ENCODE data around the gene PELI3.
"Not testable (repeated sequence)": the region's sequence is repeated elsewhere in the genome, so short reads cannot be mapped to it uniquely, and the experiment has no call there.

Gene PELI3
- total RNA-seq: 7.8 to 20.7 reads per million in 2 experiments

- DNase-seq (ENCODE audit: low read depth): peak; percentile 95
Measured at GRCh38 chr11:66466225-66467033, at the start of gene PELI3. Gene PELI3, plus strand, starts transcription at chr11:66466905. Its CDS starts 1,224 bp downstream, at chr11:66468129.

- no peak for DNase-seq (ENCODE audit: low read depth)
Measured at GRCh38 chr11:66417000-66417399, 49.7 kb upstream of the PELI3 start.

- peak; percentile 31 for DNase-seq (ENCODE audit: low read depth)
Measured at GRCh38 chr11:66418168-66418985, 48.3 kb upstream of the PELI3 start.

GRCh38 chr11:66418986-66419308 is 47.8 kb upstream of the PELI3 start:
- DNase-seq (ENCODE audit: low read depth): no peak

GRCh38 chr11:66419825-66420224 is 46.9 kb upstream of the PELI3 start:
- no peak for DNase-seq (ENCODE audit: low read depth)

GRCh38 chr11:66420671-66421476 is 45.8 kb upstream of the PELI3 start, which contains the start of gene NPAS4:
Gene NPAS4, plus strand, starts transcription at chr11:66421035. Its CDS starts 145 bp downstream, at chr11:66421180.
- DNase-seq (ENCODE audit: low read depth): no peak

- peak; percentile 82 for DNase-seq (ENCODE audit: low read depth)
Measured at GRCh38 chr11:66421492-66422205, 45.1 kb upstream of the PELI3 start.

GRCh38 chr11:66426314-66426713 is 40.4 kb upstream of the PELI3 start:
- no peak for DNase-seq (ENCODE audit: low read depth)

GRCh38 chr11:66428933-66429332 is 37.8 kb upstream of the PELI3 start:
- DNase-seq (ENCODE audit: low read depth): no peak

GRCh38 chr11:66429983-66430602 is 36.6 kb upstream of the PELI3 start:
- DNase-seq (ENCODE audit: low read depth): peak; percentile 60

GRCh38 chr11:66431287-66431686 is 35.4 kb upstream of the PELI3 start:
- not testable (repeated sequence) for DNase-seq (ENCODE audit: low read depth)

- DNase-seq (ENCODE audit: low read depth): not testable (repeated sequence)
Measured at GRCh38 chr11:66431871-66432329, 34.8 kb upstream of the PELI3 start.

- DNase-seq (ENCODE audit: low read depth): no peak
Measured at GRCh38 chr11:66432597-66432996, 34.1 kb upstream of the PELI3 start.

- no peak for DNase-seq (ENCODE audit: low read depth)
Measured at GRCh38 chr11:66437979-66438503, 28.7 kb upstream of the PELI3 start.

GRCh38 chr11:66438504-66439466 is 27.9 kb upstream of the PELI3 start, which contains the start of gene MRPL11:
Gene MRPL11, minus strand, starts transcription at chr11:66438848. Its CDS starts 94 bp downstream, at chr11:66438754.
- peak; percentile 83 for DNase-seq (ENCODE audit: low read depth)

GRCh38 chr11:66440101-66440939 is 26.4 kb upstream of the PELI3 start:
- DNase-seq (ENCODE audit: low read depth): not testable (repeated sequence)

GRCh38 chr11:66440940-66441282 is 25.8 kb upstream of the PELI3 start:
- not testable (repeated sequence) for DNase-seq (ENCODE audit: low read depth)

- DNase-seq (ENCODE audit: low read depth): no peak
Measured at GRCh38 chr11:66443602-66444001, 23.1 kb upstream of the PELI3 start.

Data from T follicular helper cell (primary cell).